ENCODE data around the gene PDIA6.

DNA sequence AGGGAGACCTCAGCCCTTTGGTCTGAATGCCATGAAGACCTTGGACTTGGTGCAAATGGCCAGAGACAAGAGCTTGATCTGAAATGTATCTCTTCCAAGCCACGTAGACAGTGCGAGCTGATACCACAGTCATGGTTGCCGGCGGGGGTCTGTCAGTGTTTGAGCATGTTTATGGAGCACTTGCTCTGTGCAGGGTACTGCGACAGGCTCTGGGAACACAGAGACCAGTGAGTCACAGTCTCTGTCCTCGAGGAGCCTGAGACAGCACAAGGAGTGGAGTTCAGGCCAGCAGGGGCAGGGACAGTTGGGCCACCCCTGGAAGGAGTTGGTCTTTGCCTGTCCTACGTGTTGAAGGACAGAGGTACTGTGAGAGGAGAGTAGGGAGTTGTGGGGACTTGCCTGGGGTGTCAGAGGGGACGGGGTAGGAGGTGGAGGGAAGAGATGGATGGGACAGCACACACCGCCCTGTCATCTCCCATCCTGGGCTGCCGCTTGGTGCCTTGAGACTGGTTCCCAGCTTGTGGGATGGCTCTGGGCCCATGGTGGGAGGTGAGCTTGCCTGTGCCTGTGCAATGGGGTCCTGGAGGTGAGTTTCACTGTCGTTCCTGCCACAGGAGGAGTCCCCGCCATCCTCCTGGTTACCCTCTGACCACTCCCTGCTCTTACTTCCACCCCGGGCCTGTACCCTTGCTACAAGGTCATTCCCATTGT is 51.6 kb downstream of the PDIA6 start:
- TF ChIP-seq CREB1 (IDR thresholded peaks at IDR 0.05; ENCODE audit: low read depth) (no peak), POLR2AphosphoS5 (IDR thresholded peaks at IDR 0.05; ENCODE audit: low read length) (no peak), DPF2 (IDR thresholded peaks at IDR 0.05) (no peak), CBFB (IDR thresholded peaks at IDR 0.05; ENCODE audit: low read depth) (no peak)
- TF ChIP-seq, protein P1, sequence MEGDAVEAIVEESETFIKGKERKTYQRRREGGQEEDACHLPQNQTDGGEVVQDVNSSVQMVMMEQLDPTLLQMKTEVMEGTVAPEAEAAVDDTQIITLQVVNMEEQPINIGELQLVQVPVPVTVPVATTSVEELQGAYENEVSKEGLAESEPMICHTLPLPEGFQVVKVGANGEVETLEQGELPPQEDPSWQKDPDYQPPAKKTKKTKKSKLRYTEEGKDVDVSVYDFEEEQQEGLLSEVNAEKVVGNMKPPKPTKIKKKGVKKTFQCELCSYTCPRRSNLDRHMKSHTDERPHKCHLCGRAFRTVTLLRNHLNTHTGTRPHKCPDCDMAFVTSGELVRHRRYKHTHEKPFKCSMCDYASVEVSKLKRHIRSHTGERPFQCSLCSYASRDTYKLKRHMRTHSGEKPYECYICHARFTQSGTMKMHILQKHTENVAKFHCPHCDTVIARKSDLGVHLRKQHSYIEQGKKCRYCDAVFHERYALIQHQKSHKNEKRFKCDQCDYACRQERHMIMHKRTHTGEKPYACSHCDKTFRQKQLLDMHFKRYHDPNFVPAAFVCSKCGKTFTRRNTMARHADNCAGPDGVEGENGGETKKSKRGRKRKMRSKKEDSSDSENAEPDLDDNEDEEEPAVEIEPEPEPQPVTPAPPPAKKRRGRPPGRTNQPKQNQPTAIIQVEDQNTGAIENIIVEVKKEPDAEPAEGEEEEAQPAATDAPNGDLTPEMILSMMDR (IDR thresholded peaks at IDR 0.05 in 2 of 3, conservative IDR thresholded peaks at IDR 0.05 in 1 of 3; ENCODE audit: control insufficient read depth in 2 of 3, extremely low read depth in 1 of 3, insufficient read depth in 1 of 3, low read depth in 3 of 3, low read length in 3 of 3), result no peak

All from GM12878 (cell line).